K562 (cell line): ENCODE measurements around the gene MYL9. TPM values are rescaled to one million over a fixed set of nuclear protein-coding genes. Genes with fewer than 3 reads are reported as not detected.
A peak's percentile ranks its signal among the peaks of the same experiment; 100 is the strongest.

Experiments
- ATF4 ChIP-seq: fragments of 450-650 bp; formaldehyde crosslinking; IDR thresholded peaks from 2 replicates; pipeline ENCODE4 v1.4.0; 2022; ENCODE audit warnings: mild to moderate bottlenecking, moderate library complexity
- BRD9 ChIP-seq: fragments of 450-650 bp; IDR thresholded peaks from 2 replicates; pipeline ENCODE4 v1.6.1; 2018; ENCODE audit warnings: low read depth; ENCODE audit not compliant: partially characterized antibody
- CREB1 ChIP-seq, 2 experiments: sonication (generic) in 1 of 2; formaldehyde crosslinking in 1 of 2; IDR thresholded peaks; 2 replicates each; pipeline versions ENCODE4 v1.6.1 to v1.8.0; 2012 to 2022; ENCODE audit warnings: inconsistent platforms in 1 of 2, mild to moderate bottlenecking in 1 of 2, missing genetic modification reagents in 1 of 2, moderate library complexity in 1 of 2
- HNRNPL ChIP-seq: fragments of 200-400 bp; formaldehyde crosslinking; IDR thresholded peaks from 2 replicates; pipeline ENCODE4 v1.6.1; 2017; ENCODE audit warnings: low read depth, mild to moderate bottlenecking, low read length
- MNT ChIP-seq, 2 experiments: fragments of 450-650 bp; conservative IDR thresholded peaks; 2 replicates each; pipeline ENCODE4 v1.6.1; 2017; ENCODE audit warnings: mild to moderate bottlenecking in 2 of 2, moderate library complexity in 2 of 2
- TEAD1 ChIP-seq, 2 experiments: fragments of 450-650 bp in 1 of 2; sonication (generic) in 1 of 2; formaldehyde crosslinking; IDR thresholded peaks; 2 replicates each; pipeline versions ENCODE4 v1.4.0 to v1.8.0; 2020 to 2022; ENCODE audit warnings: mild to moderate bottlenecking in 2 of 2, missing genetic modification reagents in 1 of 2
- TFAP4 ChIP-seq: sonication (generic); formaldehyde crosslinking; IDR thresholded peaks from 2 replicates; pipeline ENCODE4 v1.8.0; 2022; ENCODE audit warnings: missing genetic modification reagents, mild to moderate bottlenecking, moderate library complexity, borderline replicate concordance
- UBTF ChIP-seq, 2 experiments: IDR thresholded peaks; 2 replicates each; pipeline ENCODE4 v1.6.1; 2012; ENCODE audit warnings: improper control_type of control experiment in 2 of 2, low read depth in 2 of 2, low read length in 2 of 2, borderline replicate concordance in 1 of 2
- ZKSCAN1 ChIP-seq: fragments of 150-350 bp; IDR thresholded peaks from 2 replicates; pipeline ENCODE4 v1.6.1; 2016; ENCODE audit warnings: low read depth, low read length
- ZNF133 ChIP-seq: fragments of 250-450 bp; sonication (Bioruptor Pico); IDR thresholded peaks from 2 replicates; pipeline ENCODE4 v1.4.0; 2020; ENCODE audit warnings: mild to moderate bottlenecking
- ZNF184 ChIP-seq: sonication (generic); formaldehyde crosslinking; IDR thresholded peaks from 2 replicates; pipeline ENCODE4 v1.5.0; 2020; ENCODE audit warnings: missing genetic modification reagents
- polyA plus RNA-seq, 8 experiments: library from polyadenylated mRNA; depleted of rRNA in 4 of 8; stranded (reverse) in 5 of 8; unstranded in 3 of 8; fragments of >200 nt; fragmentation: Nextera tagmentation in 2 of 8; fragmentation: Illumina TruSeq in 1 of 8; extraction: Ambion mirVana in 2 of 8; extraction: Trizol in 1 of 8; gene quantifications; 2 replicates each; pipeline versions ENCODE4 v1.2.1 to v1.2.3, GENCODE V29; 2011 to 2014; ENCODE audit warnings: inconsistent platforms in 1 of 8, missing spikeins in 1 of 8
- total RNA-seq, 7 experiments: library from RNA; depleted of rRNA in 6 of 7; stranded (reverse); fragments of >200 nt in 6 of 7; fragmentation: Illumina TruSeq in 2 of 7; extraction: Trizol in 2 of 7; gene quantifications; 2 replicates each; pipeline versions ENCODE4 v1.2.1 to v1.2.3, GENCODE V29; 2011 to 2021; ENCODE audit warnings: low replicate concordance in 1 of 7

The MYL9 gene
- total and polyA plus RNA-seq, 9 of the 15 experiments (the other 6 are each of a cell fraction or from before 2014, with no cell fraction given) = 0.11 to 3.2 (median 0.81) TPM; not detected in 1

- no peak for TF ChIP-seq ATF4 (CRISPR knock-in tag)
- 0 out of 4 replicates have a peak, but pooled peaks of 1 of the 2 experiments have one; percentile 15 for TF ChIP-seq UBTF (IDR thresholded peaks at IDR 0.05; ENCODE audit: borderline replicate concordance in 1 of 2, low read depth in 2 of 2, low read length in 2 of 2)
- TF ChIP-seq MNT (conservative IDR thresholded peaks at IDR 0.05) = peak in 1 of 2 experiments; percentile 47; a peak in 1 of 4 replicates
- 0 out of 2 replicates have a peak, but pooled peaks have one; percentile 72 for TF ChIP-seq HNRNPL
- no peak for TF ChIP-seq BRD9
- peak; percentile 49 for TF ChIP-seq CREB1 (IDR thresholded peaks at IDR 0.05)
- TF ChIP-seq CREB1 (CRISPR knock-in tag; IDR thresholded peaks at IDR 0.05) = no peak
- no peak for TF ChIP-seq ZNF133
- TF ChIP-seq ZKSCAN1 = peak; percentile 94
- TF ChIP-seq TEAD1 (CRISPR knock-in tag; IDR thresholded peaks at IDR 0.05) = peak; percentile 98 to 99
- peak; percentile 42; the same call in 1 of the 2 replicates for TF ChIP-seq TFAP4 (CRISPR knock-in tag)
- TF ChIP-seq ZNF184 (CRISPR knock-in tag) = no peak
Measured at GRCh38 chr20:36573103-36573797, 31.9 kb downstream of the MYL9 start, which contains the start of gene TGIF2 (continued).
